GM19372 (cell line): ENCODE data around the gene ETF1.
"Not testable (repeated sequence)": the region's sequence is repeated elsewhere in the genome, so short reads cannot be mapped to it uniquely, and the experiment has no call there.

ENCODE experiments used
- ATAC-seq: cut with Tn5 transposase; IDR thresholded peaks from one replicate; pipeline ENCODE4 v1.9.1; 2021; ENCODE audit warnings: mild to moderate bottlenecking, low read depth, moderate library complexity; ENCODE audit not compliant: unreplicated experiment

ETF1 gene

DNA sequence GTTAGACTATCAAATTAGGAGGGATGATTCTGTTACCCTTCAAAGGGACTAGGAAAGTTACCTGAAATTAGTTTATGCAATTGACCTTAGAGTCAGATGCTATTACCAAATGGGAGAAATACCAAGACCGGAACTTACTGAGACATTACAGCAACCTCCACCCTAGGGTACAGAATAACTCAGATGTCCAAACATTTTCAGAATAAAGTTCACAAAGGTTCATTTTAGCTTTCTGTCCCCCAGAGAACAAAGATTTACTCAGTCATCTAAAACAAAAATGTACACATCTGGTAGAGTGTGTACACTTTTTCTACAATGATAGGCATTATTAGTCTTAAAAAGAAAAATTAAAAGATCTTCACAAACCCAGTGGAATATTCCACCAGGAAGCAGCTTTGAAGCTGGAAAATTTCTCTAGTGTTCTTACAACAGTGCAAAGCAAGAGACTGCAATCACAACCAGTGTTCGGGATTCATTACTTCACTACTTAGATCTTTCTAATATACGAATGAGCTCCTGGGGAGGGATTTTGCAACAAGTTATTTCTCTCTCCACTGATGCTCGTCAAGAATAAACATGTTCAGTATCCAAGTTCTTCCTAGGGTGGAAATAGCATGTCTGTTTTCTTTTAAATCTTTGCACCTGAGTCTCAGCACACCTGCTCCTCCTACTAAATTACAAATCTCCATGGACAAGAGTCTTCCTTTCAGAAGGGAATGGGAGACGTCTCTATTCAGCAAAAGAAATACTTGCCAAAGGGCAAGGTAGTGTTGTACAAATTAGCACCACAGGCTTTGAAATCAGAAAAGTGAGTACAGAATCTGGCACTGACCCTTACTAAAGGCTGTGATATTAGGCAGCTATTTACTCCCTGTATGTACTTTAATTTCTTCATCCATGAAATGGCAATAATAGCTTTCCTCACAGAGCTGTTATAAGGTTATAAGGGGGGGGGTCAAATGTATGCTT, 8.8 kb downstream of the ETF1 start:
- no peak for ATAC-seq

DNA sequence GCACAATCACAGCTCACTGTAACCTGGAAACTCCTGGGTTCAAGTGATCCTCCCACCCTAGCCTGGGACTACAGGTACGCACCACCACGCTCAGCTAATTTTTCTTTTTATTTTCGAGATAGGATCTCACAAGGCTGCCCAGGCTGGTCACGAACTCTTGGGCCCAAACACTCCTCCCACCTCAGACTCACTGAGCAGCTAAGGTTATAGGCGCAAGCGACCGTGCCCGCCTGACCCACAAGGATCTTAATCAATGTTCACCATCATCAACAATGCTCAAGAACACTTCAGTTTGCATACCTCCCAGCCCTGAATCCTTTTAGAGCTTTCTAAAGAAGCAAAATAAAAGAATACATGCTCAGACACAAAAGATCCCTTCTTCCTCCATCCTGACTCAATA, 13.2 kb downstream of the ETF1 start:
- ATAC-seq: no peak

DNA sequence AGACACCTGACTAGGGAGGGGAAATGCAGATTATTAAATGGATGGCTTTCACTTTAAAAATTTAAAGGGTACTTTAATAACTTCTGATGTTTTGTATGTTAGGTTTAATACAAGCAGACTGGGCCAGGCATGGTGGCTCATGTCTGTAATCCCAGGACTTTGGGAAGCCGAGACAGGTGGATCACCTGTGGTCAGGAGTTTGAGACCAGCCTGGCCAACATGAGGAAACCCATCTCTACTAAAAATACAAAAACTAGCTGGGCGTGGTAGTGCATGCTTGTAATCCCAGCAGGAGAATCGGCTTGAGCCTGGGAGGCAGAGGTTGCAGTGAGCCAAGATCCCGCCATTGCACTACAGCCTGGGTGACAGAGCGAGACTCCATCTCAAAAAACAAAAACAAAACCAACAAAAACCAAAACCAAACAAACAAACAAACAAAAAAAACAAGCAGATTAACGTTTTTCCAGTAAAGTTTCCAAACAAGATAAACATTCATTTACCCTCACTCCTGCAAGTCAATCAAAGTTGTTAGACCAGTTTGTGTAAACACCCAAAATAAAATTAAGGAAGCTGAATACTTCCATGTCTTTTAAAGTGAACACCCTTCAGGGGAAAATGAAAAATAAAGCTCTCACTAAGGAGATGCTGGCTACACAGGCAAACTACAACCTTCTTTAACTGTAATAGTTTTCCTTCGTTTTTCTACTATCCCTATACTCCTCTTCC, 14.1 kb downstream of the ETF1 start:
- ATAC-seq: no peak

DNA sequence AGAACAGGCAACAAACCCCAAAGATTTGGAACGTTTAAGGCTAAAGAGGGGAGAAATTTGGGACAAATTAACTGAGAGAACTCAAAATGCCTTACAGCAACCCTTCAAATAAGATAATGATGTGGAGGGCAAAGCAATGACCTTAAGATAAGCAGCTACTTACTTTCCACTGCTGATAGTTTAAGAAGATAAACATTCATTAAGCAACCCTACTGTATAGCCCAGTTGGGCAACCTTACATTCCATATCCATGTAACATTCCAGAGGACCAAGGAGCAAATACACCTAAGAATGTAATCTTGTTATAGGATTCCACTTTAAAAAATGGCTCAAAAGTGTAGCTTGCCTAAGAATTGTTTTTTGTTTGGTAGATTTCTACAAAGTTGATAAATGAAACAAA, 14.8 kb downstream of the ETF1 start:
- no peak for ATAC-seq

DNA sequence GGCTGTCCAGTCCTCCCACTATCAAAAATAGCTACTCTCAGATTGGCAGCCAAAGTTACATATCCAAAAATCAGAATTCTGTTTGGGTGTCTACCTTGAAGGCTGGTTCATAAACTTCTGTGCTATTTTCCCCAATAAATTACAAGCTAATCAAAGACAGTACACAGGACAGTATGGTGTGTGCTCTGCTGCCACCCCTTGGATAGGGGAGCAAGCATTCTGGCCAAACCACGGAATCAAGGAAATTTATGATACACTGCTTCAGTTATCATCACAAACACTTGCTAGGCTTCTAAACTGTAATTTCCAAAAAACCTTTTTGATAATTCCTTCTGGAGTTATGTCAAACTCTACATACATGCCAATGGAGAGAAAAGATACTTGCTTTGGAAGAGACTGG, 15.9 kb downstream of the ETF1 start:
- ATAC-seq: no peak

DNA sequence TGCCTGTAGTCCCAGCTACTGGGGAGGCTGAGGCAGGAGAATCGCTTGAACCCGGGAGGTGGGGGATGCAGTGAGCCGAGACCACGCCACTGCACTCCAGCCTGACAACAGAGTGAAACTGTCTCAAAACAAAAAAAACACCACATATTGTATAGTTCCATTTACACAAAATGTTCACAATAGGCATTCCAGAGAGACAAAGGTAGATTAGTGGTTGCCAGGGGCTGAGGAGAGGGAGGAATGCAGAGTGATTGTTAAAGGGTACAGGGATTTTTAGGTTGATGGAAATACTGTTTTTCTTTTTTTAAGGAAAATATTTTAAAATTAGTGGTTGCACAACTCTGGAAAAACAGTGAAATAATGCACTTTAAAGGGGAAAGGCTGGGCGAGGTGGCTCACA, 19.6 kb downstream of the ETF1 start:
- ATAC-seq: no peak

DNA sequence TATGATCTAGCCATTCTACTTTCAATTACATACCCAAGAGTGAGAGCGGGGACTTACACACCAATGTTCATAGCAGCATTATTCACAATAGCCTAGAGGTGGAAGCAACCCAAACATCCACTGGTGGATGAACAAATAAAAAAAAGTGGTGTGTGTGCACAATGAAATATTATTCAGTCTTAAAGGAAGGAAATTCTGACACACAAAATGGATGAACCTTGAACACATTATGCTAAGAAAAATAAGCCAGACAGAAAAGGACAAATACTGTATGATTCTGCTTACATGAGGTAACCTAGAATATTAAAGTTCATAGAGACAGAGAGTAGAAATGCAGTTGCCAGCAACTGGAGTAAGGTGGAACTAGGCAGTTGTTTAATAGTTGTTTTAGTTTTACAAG, 22.1 kb downstream of the ETF1 start:
- no peak for ATAC-seq

DNA sequence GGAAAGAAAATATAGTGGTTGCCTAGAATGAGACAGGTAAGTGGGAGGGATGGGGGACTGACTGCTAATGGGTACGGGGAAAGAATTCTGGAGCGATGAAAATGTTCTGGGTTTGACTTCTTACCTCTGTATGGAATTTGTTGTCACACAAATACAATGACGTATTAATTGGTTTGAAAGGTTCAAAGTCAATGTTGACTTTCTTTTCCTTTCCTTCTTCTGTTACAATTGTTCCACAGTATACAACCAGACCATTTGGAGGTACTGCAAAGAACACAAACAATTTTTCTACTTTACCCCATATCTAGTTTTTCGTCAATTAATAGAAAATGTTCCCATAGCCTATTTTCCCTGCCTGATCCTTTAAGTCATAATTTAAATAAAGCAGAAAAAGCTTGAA, 25.6 kb downstream of the ETF1 start:
- ATAC-seq: no peak

DNA sequence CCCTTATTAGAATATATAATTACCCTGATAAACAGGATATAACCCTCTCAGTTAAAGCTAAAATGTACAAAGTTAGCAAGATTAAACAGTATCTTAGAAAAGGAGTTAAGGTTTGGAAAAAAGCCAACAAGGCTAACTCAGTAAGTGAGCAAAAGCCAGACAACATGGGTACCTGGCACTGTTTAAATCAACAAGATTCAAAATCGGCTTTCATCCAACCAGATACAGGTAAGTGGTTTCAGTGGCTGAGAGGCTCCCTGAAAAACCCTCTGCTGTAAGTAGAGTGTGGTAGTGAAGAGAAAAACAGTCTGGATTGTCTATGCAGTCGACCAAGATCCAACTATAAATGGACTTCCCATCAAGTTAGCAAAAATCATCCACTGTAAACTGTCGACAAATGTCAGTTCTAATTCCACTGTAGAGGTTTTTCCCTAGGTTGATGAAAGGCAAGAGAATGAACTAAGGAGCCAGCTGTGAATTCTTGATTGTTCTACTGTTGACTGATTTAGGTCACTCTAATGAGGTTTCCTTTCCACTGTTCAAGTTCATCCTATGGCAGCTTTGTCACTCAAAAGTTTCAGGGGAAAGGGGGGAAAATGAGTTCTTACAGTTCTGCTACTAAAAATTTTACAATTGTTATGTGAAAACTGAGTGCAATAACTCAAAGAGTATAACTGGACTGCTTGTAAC, 27.3 kb downstream of the ETF1 start:
- ATAC-seq: no peak

DNA sequence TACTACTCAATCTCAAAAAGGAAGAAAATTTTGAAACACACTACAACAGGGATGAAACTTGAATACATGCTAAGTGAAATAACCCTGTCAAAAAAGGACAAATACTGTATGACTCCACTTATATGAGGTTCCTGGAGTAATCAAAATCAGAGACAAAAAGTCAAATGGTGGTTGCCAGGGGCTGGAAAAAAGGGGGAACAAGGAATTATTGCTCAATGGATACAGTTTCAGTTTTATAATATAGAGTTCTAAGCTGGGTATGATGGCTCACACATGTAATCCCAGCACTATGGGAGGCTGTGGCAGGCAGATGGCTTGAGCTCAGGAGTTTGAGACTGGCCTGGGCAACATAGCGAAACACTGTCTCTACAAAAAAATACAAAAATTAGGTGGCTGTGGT, 29.0 kb downstream of the ETF1 start:
- no peak for ATAC-seq

DNA sequence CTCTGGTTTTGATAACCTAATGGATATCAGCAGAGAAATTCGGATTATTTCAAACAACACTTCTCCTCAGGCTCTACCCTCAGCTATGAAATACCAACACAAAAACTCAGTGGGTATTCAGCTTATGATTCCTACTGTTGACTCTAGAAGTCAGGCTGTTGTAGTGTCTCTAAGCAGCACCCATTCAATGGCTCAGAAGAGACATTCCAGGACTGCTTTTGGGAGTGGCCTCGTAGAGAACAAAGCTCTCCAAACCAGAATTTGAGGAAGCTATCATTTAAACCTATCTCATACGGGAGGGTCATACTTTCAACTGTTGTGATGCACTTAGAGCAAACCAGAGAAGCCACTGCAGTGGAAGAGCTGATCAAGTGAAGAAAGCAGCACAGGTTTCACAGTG, 34.1 kb downstream of the ETF1 start:
- no peak for ATAC-seq

DNA sequence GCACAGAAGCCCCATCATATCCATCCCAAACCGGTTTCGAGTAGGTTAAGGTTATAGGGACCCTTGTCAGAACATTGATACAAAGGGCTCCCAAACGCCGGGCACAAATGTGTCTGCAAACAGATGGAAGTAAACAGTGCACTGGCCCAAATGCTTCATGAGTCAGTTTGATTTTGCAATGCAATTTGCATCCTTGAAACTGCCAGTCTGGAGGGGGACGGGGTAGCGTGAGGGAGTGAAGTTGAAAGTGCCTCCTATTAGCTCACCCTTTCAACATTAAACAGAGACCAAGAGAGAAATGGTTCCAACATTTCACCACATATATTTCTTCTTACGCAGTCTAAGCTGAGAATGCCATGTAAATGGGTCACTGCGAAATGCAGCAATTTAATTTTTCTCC, 35.6 kb downstream of the ETF1 start:
- not testable (repeated sequence) for ATAC-seq

DNA sequence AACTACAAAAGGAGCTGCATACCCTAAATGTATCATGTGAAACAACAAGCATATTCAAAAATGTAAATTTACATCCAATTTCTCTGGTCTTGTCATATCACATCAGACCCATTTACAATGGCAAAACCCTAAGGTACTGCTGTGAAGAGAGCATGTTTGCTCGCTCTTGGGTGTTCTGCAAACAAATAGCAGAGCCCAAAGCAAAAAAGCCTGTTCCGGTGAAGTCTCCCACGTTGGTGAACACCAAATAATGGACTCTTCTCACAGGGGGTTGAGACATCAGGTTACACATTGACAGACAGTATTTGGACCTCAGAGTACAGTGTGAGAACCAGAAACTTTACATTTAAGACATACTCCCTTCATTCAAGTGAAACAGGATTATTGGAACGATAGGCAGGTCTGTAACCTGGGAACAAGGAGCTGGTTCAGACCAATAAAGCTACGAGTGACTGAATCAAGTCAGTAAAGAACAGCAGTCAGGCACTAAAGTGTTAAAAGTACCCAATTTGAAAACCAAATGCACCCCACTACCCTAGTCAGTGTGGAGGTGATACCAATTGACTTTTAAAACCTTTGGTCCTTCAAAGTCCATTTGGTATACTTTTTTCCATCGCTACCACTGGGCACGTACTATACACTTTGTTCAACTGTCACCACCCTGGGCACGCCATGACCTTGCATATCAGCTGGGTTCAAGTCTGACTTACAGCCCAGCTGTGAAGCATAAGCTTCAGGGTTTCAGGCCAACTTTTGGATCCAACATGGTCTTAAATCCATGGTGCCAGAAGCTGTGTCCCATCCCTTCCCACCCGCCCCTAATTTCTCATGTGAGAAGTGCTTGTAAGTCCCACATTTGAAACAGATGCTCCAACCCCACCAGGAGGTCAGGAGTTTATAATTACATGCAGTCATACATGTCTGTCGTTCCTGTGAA, 36.4 kb downstream of the ETF1 start:
- no peak for ATAC-seq

DNA sequence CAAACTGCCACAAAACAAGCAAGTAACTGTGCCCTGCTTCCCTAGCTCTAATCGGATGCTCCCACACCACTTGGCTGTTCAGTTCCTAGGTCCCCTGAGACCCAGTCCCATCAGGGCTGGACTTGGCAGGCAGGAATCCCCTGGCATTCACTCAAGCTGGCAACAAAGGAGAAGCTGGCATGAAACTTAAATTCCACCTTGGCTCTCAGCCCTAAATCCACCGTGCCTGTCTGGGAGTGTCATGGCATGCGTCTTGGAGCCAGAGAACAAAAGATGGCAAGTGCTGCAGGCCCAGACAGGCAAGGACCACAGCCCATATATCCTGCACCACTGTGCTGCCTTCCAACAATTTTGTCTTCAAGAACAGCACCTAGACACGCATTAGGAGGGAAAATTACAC, 38.2 kb downstream of the ETF1 start:
- ATAC-seq: no peak

DNA sequence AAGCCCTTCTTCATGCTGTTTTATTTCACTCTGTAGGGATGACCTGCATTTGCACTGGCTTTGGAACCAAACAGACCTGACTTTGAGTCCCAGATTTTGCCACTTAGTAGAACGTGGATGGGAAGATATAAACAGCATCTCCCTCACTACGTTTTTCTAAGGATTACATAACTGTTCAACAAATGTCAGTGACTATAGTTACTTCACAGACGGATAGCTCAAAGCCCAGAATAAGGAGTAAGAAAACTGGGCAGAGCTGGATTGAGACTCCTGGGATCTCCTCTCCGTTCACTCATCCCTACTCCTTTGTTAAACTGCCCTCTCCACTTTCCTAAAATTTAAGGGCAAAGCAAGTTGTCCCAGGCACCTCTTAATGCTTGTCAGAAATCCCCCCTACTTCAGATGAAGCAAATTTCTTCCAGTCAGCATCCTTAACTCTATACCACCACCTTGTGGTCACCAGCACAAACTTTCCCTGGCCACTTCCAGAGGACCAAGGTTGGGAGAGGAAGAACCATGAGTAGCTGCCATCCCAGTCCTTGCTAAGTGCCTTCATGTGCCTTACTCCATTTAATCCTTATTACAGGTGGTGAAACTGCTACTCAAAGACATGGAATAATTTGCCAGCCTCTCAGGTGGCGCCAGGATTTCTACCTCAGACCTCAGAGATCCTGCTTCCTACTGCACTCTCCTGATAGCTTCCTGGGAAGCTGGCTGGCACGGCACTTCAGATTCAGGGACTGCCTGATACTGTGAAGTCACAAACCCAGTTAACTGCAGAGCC, 39.4 kb downstream of the ETF1 start:
- no peak for ATAC-seq

DNA sequence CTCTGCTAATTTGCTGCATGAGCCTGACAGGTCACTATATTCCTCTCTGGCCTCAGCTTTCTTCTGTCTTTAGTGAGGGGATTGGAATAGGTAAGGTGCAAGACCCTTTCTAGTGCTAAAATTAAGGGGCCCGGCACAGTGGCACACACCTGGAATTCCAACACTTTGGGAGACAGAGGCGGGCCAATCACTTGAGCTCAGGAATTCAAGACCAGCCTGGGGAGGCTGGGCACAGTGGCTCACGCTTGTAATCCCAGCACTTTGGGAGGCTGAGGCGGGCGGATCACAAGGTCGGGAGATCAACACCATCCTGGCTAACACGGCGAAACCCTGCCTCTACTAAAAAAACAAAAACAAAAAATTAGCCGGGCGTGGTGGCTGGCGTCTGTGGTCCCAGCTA, 40.5 kb downstream of the ETF1 start:
- no peak for ATAC-seq

DNA sequence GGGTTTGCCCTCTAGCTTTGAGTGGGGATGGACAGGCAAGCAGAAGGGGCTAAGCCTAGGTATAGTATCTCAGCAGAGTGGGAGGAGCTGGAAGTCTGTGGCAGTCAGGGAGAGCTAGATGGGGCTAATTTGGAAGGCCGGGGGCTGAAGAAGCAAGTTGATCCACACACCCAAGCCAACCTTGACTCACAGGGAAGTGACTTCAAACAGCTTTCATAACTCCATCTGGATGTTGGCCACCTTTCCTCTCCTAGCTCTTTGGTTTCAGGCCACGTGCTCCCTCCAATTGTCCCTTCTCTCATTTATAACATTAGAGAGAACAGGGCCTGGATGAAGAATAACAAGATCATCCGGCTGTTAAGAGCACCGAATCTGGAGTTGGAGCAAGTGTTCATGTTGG, 40.9 kb downstream of the ETF1 start:
- no peak for ATAC-seq

DNA sequence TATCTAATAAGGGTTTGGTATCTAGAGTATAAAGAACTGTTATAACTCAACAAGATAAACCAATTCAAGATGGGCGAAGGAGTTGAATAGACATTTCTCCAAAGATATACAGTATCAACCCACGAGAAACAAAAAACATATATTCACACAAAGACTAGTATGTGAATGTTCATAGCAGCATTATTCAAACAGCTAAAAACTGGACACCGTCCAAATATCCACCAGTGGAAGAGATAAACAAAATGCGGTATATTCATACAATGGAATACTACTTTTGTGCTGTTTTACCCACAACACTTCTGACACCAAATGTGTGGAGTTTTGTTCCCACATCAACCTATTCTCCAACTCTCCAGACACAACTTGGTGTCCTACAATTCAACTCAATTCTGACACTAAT, 44.7 kb downstream of the ETF1 start:
- no peak for ATAC-seq

DNA sequence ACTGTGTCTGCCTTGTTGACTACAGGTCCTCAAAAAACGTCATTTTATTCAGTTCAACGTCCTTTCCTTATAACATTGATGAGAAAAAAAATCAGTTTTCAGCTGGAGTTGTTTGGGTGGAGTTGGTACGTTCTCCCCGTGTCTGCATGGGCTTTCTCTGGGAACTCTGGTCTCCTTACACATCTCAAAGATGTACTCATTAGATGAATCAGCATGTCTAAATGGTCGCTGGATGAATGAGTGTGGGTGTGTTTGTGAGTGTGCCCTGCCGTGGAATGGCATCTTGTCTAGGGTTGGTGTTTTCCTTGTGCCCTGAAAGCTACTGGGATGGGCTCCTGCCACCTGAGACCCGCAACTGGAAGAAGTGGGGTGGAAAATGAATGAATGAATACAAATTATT, 47.7 kb downstream of the ETF1 start:
- ATAC-seq: no peak
